Ishikawa (cell line): Measurements from ENCODE around the gene PTPRE.

Source experiments
- CEBPB ChIP-seq: IDR thresholded peaks from 2 replicates; pipeline ENCODE4 v1.6.1; 2012
- CREB1 ChIP-seq: IDR thresholded peaks from 2 replicates; pipeline ENCODE4 v1.6.1; 2012; ENCODE audit warnings: low read depth
- EGR1 ChIP-seq: IDR thresholded peaks from 2 replicates; pipeline ENCODE4 v1.6.1; 2012
- EP300 ChIP-seq: IDR thresholded peaks from 2 replicates; pipeline ENCODE4 v1.6.1; 2012; ENCODE audit warnings: borderline replicate concordance
- FOXM1 ChIP-seq: IDR thresholded peaks from 2 replicates; pipeline ENCODE4 v1.6.1; 2012; ENCODE audit warnings: low read depth, borderline replicate concordance
- MAX ChIP-seq: IDR thresholded peaks from 2 replicates; pipeline ENCODE4 v1.6.1; 2012
- NFIC ChIP-seq: IDR thresholded peaks from 2 replicates; pipeline ENCODE4 v1.6.1; 2012
- RAD21 ChIP-seq: IDR thresholded peaks from 2 replicates; pipeline ENCODE4 v1.6.1; 2012; ENCODE audit warnings: low read depth
- REST ChIP-seq: IDR thresholded peaks from 2 replicates; pipeline ENCODE4 v1.6.1; 2012; ENCODE audit warnings: low read depth, mild to moderate bottlenecking
- TAF1 ChIP-seq: IDR thresholded peaks from 2 replicates; pipeline ENCODE4 v1.6.1; 2012; ENCODE audit warnings: low read depth, mild to moderate bottlenecking
- TCF12 ChIP-seq: IDR thresholded peaks from 2 replicates; pipeline ENCODE4 v1.6.1; 2012; ENCODE audit warnings: low read depth
- TEAD4 ChIP-seq: IDR thresholded peaks from 2 replicates; pipeline ENCODE4 v1.6.1; 2012
- YY1 ChIP-seq: IDR thresholded peaks from 2 replicates; pipeline ENCODE4 v1.6.1; 2012; ENCODE audit warnings: low read depth
- ZBTB7A ChIP-seq: IDR thresholded peaks from 2 replicates; pipeline ENCODE4 v1.6.1; 2012; ENCODE audit warnings: low read depth
- TF ChIP-seq, protein P1 (sequence below): IDR thresholded peaks from 2 replicates; pipeline ENCODE4 v1.6.1; 2012

PTPRE gene

DNA sequence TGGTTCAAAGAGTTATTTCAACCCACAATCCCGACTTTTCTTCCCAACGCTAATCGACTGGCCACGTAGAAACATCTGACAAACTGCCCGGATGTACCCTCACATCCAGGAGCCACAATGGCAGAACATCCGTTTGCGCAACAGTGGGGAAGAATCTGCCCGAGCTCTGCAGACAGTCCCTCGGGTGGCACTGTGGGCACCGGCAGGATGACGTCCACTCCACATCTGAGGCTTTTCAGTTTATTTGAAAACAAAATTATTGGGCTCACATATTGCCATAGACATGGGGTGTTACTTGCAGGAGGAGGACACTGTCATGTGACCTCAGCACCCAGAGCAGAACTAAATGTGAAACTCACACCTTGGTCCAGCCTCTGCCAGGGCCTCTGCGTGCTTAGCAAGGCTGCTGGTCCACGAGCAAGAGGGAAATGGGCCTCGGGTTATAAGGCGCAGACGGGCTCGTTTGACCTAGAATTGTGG is 135.3 kb downstream of the PTPRE start:
- TF ChIP-seq NFIC: no peak
- TF ChIP-seq, protein P1, sequence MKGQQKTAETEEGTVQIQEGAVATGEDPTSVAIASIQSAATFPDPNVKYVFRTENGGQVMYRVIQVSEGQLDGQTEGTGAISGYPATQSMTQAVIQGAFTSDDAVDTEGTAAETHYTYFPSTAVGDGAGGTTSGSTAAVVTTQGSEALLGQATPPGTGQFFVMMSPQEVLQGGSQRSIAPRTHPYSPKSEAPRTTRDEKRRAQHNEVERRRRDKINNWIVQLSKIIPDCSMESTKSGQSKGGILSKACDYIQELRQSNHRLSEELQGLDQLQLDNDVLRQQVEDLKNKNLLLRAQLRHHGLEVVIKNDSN: 0 out of 2 replicates have a peak, but pooled peaks have one; percentile 13

DNA sequence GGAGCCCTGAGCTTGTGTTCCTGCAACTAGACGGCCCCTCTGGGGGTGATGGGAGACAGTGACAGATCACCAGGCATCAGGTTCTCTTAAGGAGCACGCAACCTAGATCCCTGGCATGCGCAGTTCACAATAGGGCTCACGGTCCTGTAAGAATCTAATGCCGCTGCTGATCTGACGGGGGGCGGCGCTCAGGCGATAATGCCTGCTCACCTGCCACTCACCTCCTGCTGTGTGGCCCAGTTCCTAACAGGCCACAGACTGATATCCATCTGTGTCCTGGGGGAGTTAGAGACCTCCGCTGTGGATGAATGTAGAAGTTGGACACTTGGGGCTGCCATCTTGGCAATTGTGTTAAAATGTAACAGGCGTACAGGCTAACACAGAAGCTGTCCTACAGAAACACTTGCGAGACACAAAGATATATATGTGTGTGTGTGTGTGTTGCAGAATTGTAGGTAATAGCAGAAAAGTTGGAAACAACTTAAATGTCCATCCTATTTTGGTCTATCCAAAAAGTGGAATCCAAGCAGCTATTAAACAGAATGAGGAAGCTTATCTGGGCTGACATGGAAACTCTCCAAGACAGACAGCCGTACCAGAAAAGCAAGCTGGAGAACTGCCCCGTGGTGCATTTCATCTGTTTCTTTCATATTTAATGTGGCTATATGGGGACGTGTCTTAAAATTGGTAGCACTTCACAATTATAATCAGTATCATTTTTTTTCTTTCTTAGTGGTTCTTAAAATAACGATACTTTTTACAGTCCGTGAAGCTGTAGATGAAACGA is 136.5 kb downstream of the PTPRE start:
- no peak for TF ChIP-seq MAX
- no peak for TF ChIP-seq CEBPB
- no peak for TF ChIP-seq YY1
- no peak for TF ChIP-seq CREB1
- TF ChIP-seq EP300: no peak
- TF ChIP-seq NFIC: no peak
- TF ChIP-seq TAF1: no peak
- no peak for TF ChIP-seq REST
- TF ChIP-seq, protein P1: no peak
- no peak for TF ChIP-seq RAD21
- TF ChIP-seq TCF12: no peak
- TF ChIP-seq EGR1: no peak
- no peak for TF ChIP-seq TEAD4
- no peak for TF ChIP-seq FOXM1
- no peak for TF ChIP-seq ZBTB7A

GRCh38 chr10:128044186-128044585 is 137.3 kb downstream of the PTPRE start:
- TF ChIP-seq TCF12 (no peak), MAX (no peak), ZBTB7A (no peak), REST (no peak)

- TF ChIP-seq EGR1: no peak
- TF ChIP-seq REST: no peak
- TF ChIP-seq TAF1: no peak
- no peak for TF ChIP-seq YY1
- TF ChIP-seq CEBPB: no peak
- TF ChIP-seq TEAD4: no peak
- no peak for TF ChIP-seq FOXM1
- no peak for TF ChIP-seq RAD21
- TF ChIP-seq, protein P1: no peak
- TF ChIP-seq NFIC: no peak
- no peak for TF ChIP-seq TCF12
- no peak for TF ChIP-seq ZBTB7A
- no peak for TF ChIP-seq MAX
- no peak for TF ChIP-seq CREB1
- TF ChIP-seq EP300: no peak
These were observed 138.3 kb downstream of the PTPRE start for GRCh38 chr10:128044961-128045832.
